Putamen (tissue), 1 donor: Measurements from ENCODE around the gene SH2D3C.

Source experiments
- DNase-seq: peaks from one replicate; pipeline ENCODE4 v3.0.0-alpha.2; 2016; ENCODE audit warnings: low spot score

SH2D3C gene

DNA sequence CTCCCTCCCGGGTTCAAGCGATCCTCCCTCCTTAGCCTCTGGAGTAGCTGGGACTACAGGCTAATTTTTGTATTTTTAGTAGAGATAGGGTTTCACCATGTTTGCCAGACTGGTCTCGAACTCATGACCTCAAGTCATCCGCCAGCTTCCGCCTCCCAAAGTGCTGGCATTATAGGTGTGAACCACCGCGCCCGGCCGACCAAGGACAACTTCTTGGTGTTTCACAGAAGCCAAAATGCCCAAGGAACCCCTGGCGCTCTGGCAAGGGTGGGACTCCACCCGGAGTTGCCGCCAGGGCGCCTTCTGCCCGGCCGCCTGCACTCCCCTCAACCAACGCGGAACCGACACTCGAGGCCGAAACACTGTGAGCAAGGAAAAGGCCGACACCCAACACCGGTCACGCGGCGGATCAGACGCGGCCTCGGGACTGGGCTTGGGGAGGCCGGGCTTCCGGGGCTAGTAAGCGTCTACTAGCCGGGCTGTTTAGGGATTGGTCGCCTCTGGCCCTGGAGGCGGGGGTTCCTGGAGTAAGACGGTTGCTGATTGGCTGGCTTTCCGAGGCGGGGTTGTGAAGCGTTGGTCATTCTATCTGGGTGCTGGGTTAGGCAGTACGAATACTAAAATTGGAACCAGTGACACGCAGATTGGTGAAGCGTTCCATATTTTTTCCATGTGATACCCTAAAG, 79.3 kb downstream of the SH2D3C start:
- peak; percentile 96 for DNase-seq

DNA sequence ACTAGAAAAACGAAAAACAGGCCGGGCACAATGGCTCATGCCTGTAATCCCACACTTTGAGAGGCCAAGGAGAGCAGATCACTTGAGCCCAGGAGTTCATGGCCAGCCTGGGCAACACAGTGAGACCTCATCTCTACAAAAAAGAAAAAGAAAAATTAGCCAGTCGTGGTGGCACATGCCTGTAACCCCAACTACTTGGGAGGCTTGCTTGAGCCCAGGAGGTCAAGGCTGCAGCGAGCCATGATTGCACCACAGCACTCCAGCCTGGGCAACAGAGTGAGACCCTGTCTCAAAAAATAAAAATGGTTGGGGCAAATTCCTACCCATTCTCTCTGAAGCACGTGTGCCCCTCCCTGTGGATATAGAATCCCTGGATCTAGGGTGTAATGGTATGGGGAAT, 80.1 kb downstream of the SH2D3C start:
- no peak for DNase-seq

DNA sequence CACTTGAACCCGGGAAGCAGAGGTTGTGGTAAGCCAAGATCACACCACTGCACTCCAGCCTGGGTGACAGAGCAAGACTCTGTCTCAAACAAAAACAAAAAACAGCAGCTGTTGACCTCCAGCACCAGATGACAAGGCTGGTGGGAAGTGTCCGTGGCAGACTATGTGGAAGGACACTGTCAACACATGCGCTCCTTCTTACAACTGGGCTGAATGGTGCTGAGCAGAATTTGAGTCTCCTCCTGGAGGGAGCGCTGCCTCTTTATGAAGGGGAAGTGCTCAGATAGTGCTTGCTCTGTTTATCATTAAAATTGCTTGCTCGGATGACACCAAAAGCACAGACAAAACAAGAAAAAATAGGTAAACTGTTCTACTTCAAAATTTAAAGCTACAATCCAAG, 80.9 kb downstream of the SH2D3C start:
- DNase-seq: no peak

DNA sequence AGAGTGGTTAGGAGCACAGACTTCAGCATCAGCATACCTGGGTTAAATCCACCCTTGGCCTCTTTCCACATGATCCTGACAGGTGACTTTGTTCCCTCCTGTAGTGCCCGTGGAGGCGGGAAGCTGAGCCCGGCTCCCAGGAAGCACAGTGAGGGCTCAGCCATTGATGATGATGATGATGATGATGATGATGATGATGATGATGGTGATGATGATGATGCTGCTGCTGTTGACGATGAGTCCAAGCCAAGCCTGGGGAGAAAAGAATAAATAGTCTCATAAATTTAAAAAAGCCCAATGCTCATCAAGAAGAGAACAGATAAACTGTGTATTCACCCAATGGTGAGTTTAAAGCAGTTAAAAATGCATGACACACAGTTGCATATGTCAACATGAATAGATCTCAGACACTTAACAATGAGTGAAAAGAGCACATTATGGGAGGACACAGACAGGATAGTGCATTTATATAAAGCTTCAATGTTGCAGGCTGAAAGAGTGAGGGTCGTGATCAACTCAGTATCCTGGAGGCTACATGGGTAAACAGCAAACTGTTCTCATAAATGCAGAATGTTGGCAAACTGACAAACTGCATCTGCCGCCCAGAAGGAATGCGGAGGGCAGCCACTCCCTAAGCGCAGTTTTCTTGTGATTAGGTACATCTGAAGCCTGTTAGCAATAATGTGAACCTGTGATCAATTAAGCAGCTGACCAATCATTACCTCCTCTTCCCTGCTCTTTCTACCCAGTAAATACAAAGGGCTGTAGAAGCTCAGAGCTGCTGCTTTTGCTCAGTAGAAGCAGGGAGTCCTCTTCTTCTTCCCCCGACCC, 83.4 kb downstream of the SH2D3C start:
- no peak for DNase-seq

DNA sequence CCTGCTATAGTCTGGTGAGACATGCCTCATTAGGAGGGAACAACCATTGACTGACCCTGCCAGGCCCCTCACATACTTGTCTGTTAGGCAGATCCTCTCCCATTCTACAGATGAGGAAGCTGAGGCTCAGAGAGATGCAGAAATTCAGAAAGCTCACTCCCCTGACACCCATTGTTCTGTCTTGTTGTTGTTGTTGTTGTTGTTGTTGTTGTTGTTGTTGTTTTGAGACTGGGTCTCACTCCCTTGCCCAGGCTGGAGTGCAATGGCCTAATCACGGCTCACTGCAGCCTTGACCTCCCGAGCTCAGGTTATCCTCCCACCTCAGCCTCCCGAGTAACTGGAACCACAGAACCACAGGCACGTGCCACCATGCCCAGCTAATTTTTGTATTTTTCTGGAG, 84.8 kb downstream of the SH2D3C start:
- DNase-seq: no peak

DNA sequence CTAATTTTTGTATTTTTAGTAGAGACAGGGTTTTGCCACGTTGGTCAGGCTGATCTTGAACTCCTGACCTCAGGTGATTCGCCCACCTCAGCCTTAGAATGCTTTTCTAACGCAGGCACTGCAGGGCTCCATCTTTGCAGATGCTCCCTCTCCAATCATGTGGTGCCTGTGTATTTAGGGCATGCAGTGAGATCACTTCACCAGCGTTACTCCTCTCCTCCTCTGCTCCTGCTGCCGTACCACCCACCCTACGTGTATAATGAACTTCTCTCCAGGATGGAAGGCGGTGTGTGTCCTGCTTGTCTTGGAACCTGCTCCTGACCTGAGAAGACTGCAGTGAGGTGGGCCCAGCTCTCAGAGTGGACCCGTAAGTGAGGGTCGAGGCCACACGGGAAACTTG, 85.3 kb downstream of the SH2D3C start:
- peak; percentile 61 for DNase-seq

DNA sequence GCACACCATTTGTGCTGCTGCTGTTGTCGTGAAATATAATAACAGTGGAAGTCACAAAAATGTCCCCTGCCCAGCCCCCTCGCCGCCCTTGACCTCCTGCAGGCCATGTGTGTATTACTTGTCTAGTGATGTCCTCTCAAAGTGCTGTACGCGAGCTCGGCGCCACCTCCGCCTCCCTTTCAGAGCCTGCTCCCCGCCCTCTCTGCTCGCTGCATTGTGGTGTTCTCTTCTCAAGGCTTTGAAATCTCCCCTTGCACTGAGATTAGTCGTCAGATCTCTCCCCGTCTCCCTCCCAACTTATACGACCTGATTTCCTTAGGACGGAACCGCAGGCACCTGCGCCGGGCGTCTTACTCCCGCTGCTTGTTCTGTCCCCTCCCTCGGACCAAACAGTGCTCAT, 86.4 kb downstream of the SH2D3C start:
- DNase-seq: no peak

DNA sequence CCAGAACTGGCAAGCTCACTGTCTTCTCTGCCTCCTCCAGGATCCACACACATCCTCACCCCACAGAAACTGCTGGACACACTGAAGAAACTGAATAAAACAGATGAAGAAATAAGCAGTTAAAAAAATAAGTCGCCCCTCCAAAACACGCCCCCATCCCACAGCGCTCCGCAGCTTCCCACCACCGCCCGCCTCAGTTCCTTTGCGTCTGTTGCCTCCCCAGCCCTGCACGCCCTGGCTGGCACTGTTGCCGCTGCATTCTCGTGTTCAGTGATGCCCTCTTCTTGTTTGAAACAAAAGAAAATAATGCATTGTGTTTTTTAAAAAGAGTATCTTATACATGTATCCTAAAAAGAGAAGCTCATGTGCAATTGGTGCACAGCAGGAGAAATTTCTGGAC, 87.7 kb downstream of the SH2D3C start:
- no peak for DNase-seq

DNA sequence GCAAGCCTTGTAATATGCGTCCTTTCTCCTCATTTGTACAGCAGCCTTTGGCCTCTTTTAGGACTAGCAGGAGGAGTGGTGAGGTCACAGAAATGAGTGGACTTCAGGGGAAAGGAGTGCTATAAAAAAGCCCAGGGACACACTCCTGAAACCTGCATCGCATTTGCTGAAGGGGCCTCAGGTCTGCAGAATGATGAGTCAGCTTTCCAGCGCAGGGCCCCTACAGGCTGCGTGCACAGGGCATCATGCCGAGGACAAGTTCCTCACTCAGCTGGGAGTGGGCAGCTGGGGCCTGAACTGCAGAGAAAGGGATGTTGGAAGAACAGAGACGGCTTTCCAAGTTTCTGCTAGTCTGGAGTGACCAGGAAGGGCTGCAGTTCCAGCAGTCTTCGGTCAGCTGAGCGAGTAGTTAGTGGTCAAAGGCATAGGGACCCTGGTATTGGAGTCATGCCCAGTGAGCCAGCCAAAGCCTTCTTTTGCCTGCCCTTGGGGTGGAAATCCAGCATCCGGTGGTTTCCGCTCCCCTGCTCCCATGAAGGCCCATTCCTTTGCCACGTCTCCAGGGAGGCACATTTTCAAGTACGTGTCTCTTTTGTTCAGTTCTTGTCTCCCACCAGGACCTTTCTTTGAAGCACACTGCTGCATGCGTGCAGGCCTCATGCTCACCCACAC, 89.0 kb downstream of the SH2D3C start:
- DNase-seq: no peak
